Activated CD8-positive, alpha-beta memory T cell treated with anti-CD3 and anti-CD28 coated beads for 48 hours (primary cell): ENCODE data around the gene ULK1.

Experiments used
- DNase-seq, 3 experiments: peaks; one replicate each; pipeline ENCODE4 v3.0.0-alpha.2; 2020; ENCODE audit warnings: low read depth in 2 of 3, low spot score in 2 of 3

The ULK1 gene

GRCh38 chr12:131962069-131962468 lies 67.6 kb downstream of the ULK1 start:
- DNase-seq: no peak

DNA sequence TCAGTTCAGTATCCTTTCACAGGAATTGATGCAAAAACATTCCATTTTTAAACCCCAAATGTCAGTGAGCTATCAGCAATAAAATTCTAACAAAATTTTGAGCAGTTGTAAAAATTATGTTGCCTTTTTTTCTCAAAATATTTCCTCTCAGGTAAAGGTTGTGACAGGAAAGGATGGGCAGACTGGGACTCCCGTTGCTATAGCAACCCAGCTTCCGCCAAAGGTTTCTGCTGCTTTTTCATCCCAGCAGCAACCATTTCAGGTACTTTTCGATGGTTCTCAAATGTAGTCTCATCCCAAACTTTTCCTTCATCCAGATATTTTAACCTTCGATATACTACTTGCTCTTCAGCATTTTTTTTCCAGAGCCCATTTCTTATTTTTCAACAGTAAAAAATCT lies 69.0 kb downstream of the ULK1 start:
- no peak for DNase-seq

DNA sequence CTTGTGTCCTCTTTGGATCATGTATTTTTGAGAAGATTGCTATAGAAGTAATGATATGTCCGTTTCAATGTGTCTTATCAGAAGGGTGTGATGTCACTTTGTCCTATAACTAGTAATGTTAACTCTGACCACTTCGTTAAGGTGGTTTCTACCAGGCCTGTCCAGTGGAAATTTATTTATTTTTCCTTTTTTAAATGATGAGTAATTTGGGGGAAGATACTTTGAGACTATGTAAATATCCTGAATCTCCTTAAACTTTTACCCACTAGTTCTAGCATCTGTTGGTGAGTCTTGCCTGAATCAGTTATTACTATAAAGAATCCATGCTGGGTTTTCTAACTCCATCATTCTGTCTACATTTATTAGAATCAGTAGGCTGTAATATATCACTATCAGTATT lies 70.7 kb downstream of the ULK1 start:
- DNase-seq: no peak

- no peak for DNase-seq
These were observed 76.8 kb downstream of the ULK1 start for GRCh38 chr12:131971226-131971625.
